Gastrocnemius medialis (tissue), 4 donors: ENCODE data around the gene TNRC6B. TPM values are rescaled to one million over a fixed set of nuclear protein-coding genes. Genes with fewer than 3 reads are reported as not detected.
A peak's percentile ranks its signal among the peaks of the same experiment; 100 is the strongest.

Source experiments
- ATAC-seq, 2 donors: fragments of 150-250 bp; one replicate each; pipeline ENCODE4 v1.9.1; 2016
- DNase-seq, 2 donors: peaks; one replicate each; pipeline ENCODE4 v3.0.0-alpha.2; 2019
- H3K27ac ChIP-seq, 4 donors: fragments of 200-600 bp; sonication (generic); 1 replicate in 1 of 4; 2 replicates in 3 of 4; pipeline ENCODE4 v1.5.1; 2016 to 2018; ENCODE audit warnings: mild to moderate bottlenecking in 2 of 4, moderate library complexity in 1 of 4
- H3K27me3 ChIP-seq, 3 donors: fragments of 200-600 bp; sonication (generic) in 2 of 3; 1 replicate in 1 of 3; 2 replicates in 2 of 3; pipeline versions ENCODE4 v1.5.1 to v1.6.0; 2016 to 2019; ENCODE audit warnings: mild to moderate bottlenecking in 1 of 3, moderate library complexity in 1 of 3
- H3K36me3 ChIP-seq, 2 donors: fragments of 200-600 bp; sonication (generic) in 1 of 2; one replicate each; pipeline ENCODE4 v1.5.1; 2017 to 2018
- H3K4me1 ChIP-seq, 2 donors: fragments of 200-600 bp; sonication (generic) in 1 of 2; one replicate each; pipeline ENCODE4 v1.5.1; 2016 to 2017; ENCODE audit warnings: mild to moderate bottlenecking in 2 of 2
- H3K4me3 ChIP-seq, 4 donors: fragments of 200-600 bp; sonication (generic) in 3 of 4; 1 replicate in 1 of 4; 2 replicates in 3 of 4; pipeline ENCODE4 v1.5.1; 2016 to 2019; ENCODE audit warnings: mild to moderate bottlenecking in 2 of 4
- H3K9me3 ChIP-seq, 3 donors: fragments of 200-600 bp; sonication (generic) in 2 of 3; 1 replicate in 1 of 3; 2 replicates in 2 of 3; pipeline ENCODE4 v1.5.1; 2016 to 2019
- CTCF ChIP-seq, 5 experiments: fragments of 450-650 bp in 3 of 5; fragments of 200-600 bp in 2 of 5; sonication (generic) in 2 of 5; IDR thresholded peaks in 4 of 5; conservative IDR thresholded peaks in 1 of 5; 1 replicate in 4 of 5; 2 replicates in 1 of 5; pipeline ENCODE4 v1.5.1; 2016 to 2019; ENCODE audit warnings: antibody characterized with exemption in 5 of 5, mild to moderate bottlenecking in 3 of 5, moderate library complexity in 3 of 5
- POLR2A ChIP-seq, 2 donors: fragments of 450-650 bp; IDR thresholded peaks; one replicate each; pipeline ENCODE4 v1.6.1; 2017; ENCODE audit warnings: antibody characterized with exemption in 2 of 2, mild to moderate bottlenecking in 2 of 2, moderate library complexity in 2 of 2
- in situ Hi-C, 4 donors: fragments of 200-750 bp; cut with MboI; loops; one replicate each; pipeline versions ENCODE4 v1.15.0 to v1.8.0; 2017; ENCODE audit warnings: low sequenced_read_pairs in 4 of 4
- intact Hi-C: fragments of 100-400 bp; cut with DNase I; formaldehyde crosslinking; loops from one replicate; pipeline ENCODE4 v1.15.1; 2023; ENCODE audit warnings: low total_unique reads
- total RNA-seq, 4 donors: library from RNA; depleted of rRNA; stranded (reverse); fragments of >200 nt; gene quantifications; one replicate each; pipeline versions ENCODE4 v1.1.0 to v1.2.3, GENCODE V29; 2016

Gene TNRC6B
- total RNA-seq, 4 donors from 2014 or later, result 31.9 to 76.7 (median 57.0) TPM

GRCh38 chr22:40231618-40232313 lies 54.0 kb downstream of the TNRC6B start:
- in situ Hi-C loops (no loop called here), intact Hi-C loops (no loop called here)
- H3K4me1 ChIP-seq, result peaks cover 45 to 48% of the 10 kb centered on the region in 2 donors
- no peaks in the 10 kb centered on the region for H3K27me3 ChIP-seq
- DNase-seq (no peak), ATAC-seq (peak; percentile 92 to 95)
- no peak overlapping the region for H3K4me3 ChIP-seq
- no peak for TF ChIP-seq POLR2A (IDR thresholded peaks at IDR 0.05)
- no peak for TF ChIP-seq CTCF (IDR thresholded peaks at IDR 0.05 in 4 of 5, conservative IDR thresholded peaks at IDR 0.05 in 1 of 5)
- peak overlapping the region; percentile 58 to 76 (median 66) for H3K27ac ChIP-seq
- H3K36me3 ChIP-seq, result no peaks in the 10 kb centered on the region
- H3K9me3 ChIP-seq, result no peaks in the 10 kb centered on the region

- peak overlapping the region; percentile 58 to 76 (median 66) for H3K27ac ChIP-seq
- no peak for TF ChIP-seq POLR2A (IDR thresholded peaks at IDR 0.05)
- TF ChIP-seq CTCF (IDR thresholded peaks at IDR 0.05 in 4 of 5, conservative IDR thresholded peaks at IDR 0.05 in 1 of 5), result no peak
- H3K4me1 ChIP-seq, result peaks cover 52% of the 10 kb centered on the region in 2 donors
- DNase-seq, result no peak
- ATAC-seq, result peak; percentile 38 to 42
- no peak overlapping the region for H3K4me3 ChIP-seq
- in situ Hi-C loops, result no loop called here
- H3K36me3 ChIP-seq, result no peaks in the 10 kb centered on the region
- H3K9me3 ChIP-seq, result no peaks in the 10 kb centered on the region
- intact Hi-C loops, result no loop called here
- H3K27me3 ChIP-seq, result no peaks in the 10 kb centered on the region
These were observed 54.9 kb downstream of the TNRC6B start for GRCh38 chr22:40232624-40233023.

GRCh38 chr22:40233886-40234285 lies 56.2 kb downstream of the TNRC6B start:
- Histone ChIP-seq H3K36me3 (no peaks in the 10 kb centered on the region), H3K4me1 (peaks cover 65% of the 10 kb centered on the region in 2 donors), H3K27ac (no peak overlapping the region), H3K4me3 (no peak overlapping the region), H3K27me3 (no peaks in the 10 kb centered on the region), H3K9me3 (no peaks in the 10 kb centered on the region)
- in situ Hi-C loops, result no loop called here
- intact Hi-C loops, result no loop called here
- DNase-seq (no peak), ATAC-seq (no peak)
- TF ChIP-seq CTCF (IDR thresholded peaks at IDR 0.05 in 4 of 5, conservative IDR thresholded peaks at IDR 0.05 in 1 of 5) (no peak), POLR2A (IDR thresholded peaks at IDR 0.05) (no peak)

GRCh38 chr22:40234658-40235057 lies 56.9 kb downstream of the TNRC6B start:
- DNase-seq (no peak), ATAC-seq (no peak)
- TF ChIP-seq CTCF (IDR thresholded peaks at IDR 0.05 in 4 of 5, conservative IDR thresholded peaks at IDR 0.05 in 1 of 5), result no peak
- TF ChIP-seq POLR2A (IDR thresholded peaks at IDR 0.05), result no peak
- Histone ChIP-seq H3K27me3 (no peaks in the 10 kb centered on the region), H3K4me1 (peaks cover 66 to 72% of the 10 kb centered on the region in 2 donors), H3K36me3 (no peaks in the 10 kb centered on the region), H3K9me3 (no peaks in the 10 kb centered on the region), H3K4me3 (no peak overlapping the region), H3K27ac (no peak overlapping the region)
- intact Hi-C loops (no loop called here), in situ Hi-C loops (no loop called here)
